Esophagus squamous epithelium (tissue), 5 donors: ENCODE data around the gene POR. TPM values are rescaled to one million over a fixed set of nuclear protein-coding genes. Genes with fewer than 3 reads are reported as not detected.

Experiments
- DNase-seq: peaks from one replicate; lab custom pipeline; 2025; lab: John Stamatoyannopoulos, UW
- H3K27ac ChIP-seq, 4 donors: fragments of 200-600 bp; sonication (generic); one replicate each; pipeline ENCODE4 v1.5.1; 2016 to 2019; ENCODE audit warnings: mild to moderate bottlenecking in 1 of 4
- H3K27me3 ChIP-seq, 4 donors: fragments of 200-600 bp; sonication (generic); 1 replicate in 3 of 4; 2 replicates in 1 of 4; pipeline versions ENCODE4 v1.5.1 to v1.6.0; 2017 to 2021; ENCODE audit warnings: antibody characterized with exemption in 1 of 4
- H3K36me3 ChIP-seq, 3 donors: fragments of 200-600 bp; sonication (generic); one replicate each; pipeline ENCODE4 v1.5.1; 2016 to 2019
- H3K4me1 ChIP-seq, 3 donors: fragments of 200-600 bp; sonication (generic); one replicate each; pipeline ENCODE4 v1.5.1; 2017 to 2019
- H3K4me3 ChIP-seq, 4 donors: fragments of 200-600 bp; sonication (generic); 1 replicate in 3 of 4; 2 replicates in 1 of 4; pipeline ENCODE4 v1.5.1; 2016 to 2019; ENCODE audit warnings: mild to moderate bottlenecking in 2 of 4, moderate library complexity in 1 of 4
- H3K9me3 ChIP-seq, 3 donors: fragments of 200-600 bp; sonication (generic); one replicate each; pipeline ENCODE4 v1.5.1; 2016 to 2019
- CTCF ChIP-seq, 6 experiments: fragments of 450-650 bp in 4 of 6; fragments of 200-600 bp in 2 of 6; sonication (generic) in 2 of 6; IDR thresholded peaks; one replicate each; pipeline ENCODE4 v1.5.1; 2016 to 2019; ENCODE audit warnings: antibody characterized with exemption in 6 of 6, mild to moderate bottlenecking in 4 of 6, moderate library complexity in 4 of 6
- POLR2A ChIP-seq, 4 donors: fragments of 450-650 bp; IDR thresholded peaks; one replicate each; pipeline ENCODE4 v1.6.1; 2017; ENCODE audit warnings: antibody characterized with exemption in 4 of 4, mild to moderate bottlenecking in 4 of 4, moderate library complexity in 3 of 4
- WGBS, 2 donors: methylation state at CpG; one replicate each; pipeline ENCODE4 v1.1.5; 2018; 5-methylcytosine and 5-hydroxymethylcytosine counted together
- intact Hi-C: fragments of 100-400 bp; cut with DNase I; formaldehyde crosslinking; loops from one replicate; pipeline ENCODE4 v1.15.0; 2022
- total RNA-seq, 4 donors: library from RNA; depleted of rRNA; stranded (reverse); fragments of >200 nt; gene quantifications; one replicate each; pipeline ENCODE4 v1.1.0, GENCODE V29; 2016
- donor health status: DM: yes; HTN: yes; CAD: no.

POR gene
- total RNA-seq, 4 donors from 2014 or later: 71.0 to 116 (median 81.6) TPM

GRCh38 chr7:75920431-75921161 is 5.6 kb downstream of the POR start:
- H3K27ac ChIP-seq: no peak overlapping the region
- intact Hi-C loops: no loop called here
- no peak overlapping the region for H3K4me3 ChIP-seq
- DNase-seq: no peak
- no peaks in the 10 kb centered on the region for H3K27me3 ChIP-seq
- TF ChIP-seq POLR2A (IDR thresholded peaks at IDR 0.05): no peak
- TF ChIP-seq CTCF (IDR thresholded peaks at IDR 0.05): no peak
- H3K9me3 ChIP-seq: no peaks in the 10 kb centered on the region
- peaks cover 0 to 6% (median 0%) of the 10 kb centered on the region in 3 donors for H3K36me3 ChIP-seq
- peaks cover 11 to 62% (median 20%) of the 10 kb centered on the region in 3 donors for H3K4me1 ChIP-seq
- 68 to 81% methylated on average over 18 of the region's 19 CpGs for WGBS, 2 donors

GRCh38 chr7:75921479-75921878 is 6.5 kb downstream of the POR start:
- no peak for DNase-seq
- no peak overlapping the region for H3K27ac ChIP-seq
- TF ChIP-seq CTCF (IDR thresholded peaks at IDR 0.05): no peak
- TF ChIP-seq POLR2A (IDR thresholded peaks at IDR 0.05): no peak
- H3K4me1 ChIP-seq: peaks cover 6 to 54% (median 13%) of the 10 kb centered on the region in 3 donors
- no peaks in the 10 kb centered on the region for H3K27me3 ChIP-seq
- H3K4me3 ChIP-seq: no peak overlapping the region
- intact Hi-C loops: no loop called here
- WGBS, 2 donors: 79 to 80% methylated on average over 10 to 14 of the region's 14 CpGs
- H3K9me3 ChIP-seq: no peaks in the 10 kb centered on the region
- peaks cover 0 to 6% (median 0%) of the 10 kb centered on the region in 3 donors for H3K36me3 ChIP-seq

GRCh38 chr7:75922966-75923603 is 8.1 kb downstream of the POR start:
- Histone ChIP-seq H3K27ac (no peak overlapping the region), H3K9me3 (no peaks in the 10 kb centered on the region), H3K36me3 (peaks cover 0 to 6% (median 0%) of the 10 kb centered on the region in 3 donors), H3K4me1 (peaks cover 6 to 40% (median 11%) of the 10 kb centered on the region in 3 donors), H3K27me3 (no peaks in the 10 kb centered on the region), H3K4me3 (no peak overlapping the region)
- WGBS, 2 donors: 80 to 86% methylated on average over 9 of the region's 9 CpGs
- TF ChIP-seq POLR2A (IDR thresholded peaks at IDR 0.05) (no peak), CTCF (IDR thresholded peaks at IDR 0.05) (no peak)
- intact Hi-C loops: no loop called here
- DNase-seq: no peak

- 88 to 100% methylated on average over 2 of the region's 2 CpGs for WGBS, 2 donors
- no peak for DNase-seq
- TF ChIP-seq POLR2A (IDR thresholded peaks at IDR 0.05): no peak
- TF ChIP-seq CTCF (IDR thresholded peaks at IDR 0.05): no peak
Observed at GRCh38 chr7:75924256-75924655, 9.3 kb downstream of the POR start.

GRCh38 chr7:75924889-75925288 is 9.9 kb downstream of the POR start:
- intact Hi-C loops: no loop called here
- H3K36me3 ChIP-seq: peaks cover 0 to 19% (median 0%) of the 10 kb centered on the region in 3 donors
- 90 to 100% methylated on average over 2 of the region's 2 CpGs for WGBS, 2 donors
- no peak for DNase-seq
- no peak overlapping the region for H3K27ac ChIP-seq
- H3K4me3 ChIP-seq: no peak overlapping the region
- TF ChIP-seq CTCF (IDR thresholded peaks at IDR 0.05) (no peak), POLR2A (IDR thresholded peaks at IDR 0.05) (no peak)
- no peaks in the 10 kb centered on the region for H3K9me3 ChIP-seq
- H3K4me1 ChIP-seq: peaks cover 0 to 27% (median 8%) of the 10 kb centered on the region in 3 donors
- H3K27me3 ChIP-seq: no peaks in the 10 kb centered on the region

More at GRCh38 chr7:75924256-75924655, 9.3 kb downstream of the POR start:
- peaks cover 0 to 30% (median 8%) of the 10 kb centered on the region in 3 donors for H3K4me1 ChIP-seq
- intact Hi-C loops: no loop called here
- no peak overlapping the region for H3K4me3 ChIP-seq
- H3K27ac ChIP-seq: no peak overlapping the region
- H3K27me3 ChIP-seq: no peaks in the 10 kb centered on the region
- H3K36me3 ChIP-seq: peaks cover 0 to 15% (median 0%) of the 10 kb centered on the region in 3 donors
- H3K9me3 ChIP-seq: no peaks in the 10 kb centered on the region
